K562 (cell line): ENCODE measurements around the gene ABCF2. TPM values are rescaled to one million over a fixed set of nuclear protein-coding genes. Genes with fewer than 3 reads are reported as not detected.
A peak's percentile ranks its signal among the peaks of the same experiment; 100 is the strongest.

Experiments
- CHD7 ChIP-seq: fragments of 200-600 bp; sonication (generic); IDR thresholded peaks from one replicate; pipeline ENCODE4 v1.6.1; 2012; ENCODE audit warnings: mild to moderate bottlenecking, low read depth, low read length, inconsistent platforms
- ELF2 ChIP-seq: fragments of 250-450 bp; sonication (Bioruptor Pico); IDR thresholded peaks from 2 replicates; pipeline ENCODE4 v1.5.0; 2021; ENCODE audit warnings: mild to moderate bottlenecking
- FIP1L1 ChIP-seq: fragments of 200-400 bp; formaldehyde crosslinking; IDR thresholded peaks from 2 replicates; pipeline ENCODE4 v1.6.1; 2018; ENCODE audit warnings: mild to moderate bottlenecking, low read depth, low read length; ENCODE audit not compliant: poor library complexity, severe bottlenecking
- GATAD2A ChIP-seq: fragments of 450-650 bp; IDR thresholded peaks from 2 replicates; pipeline ENCODE4 v1.6.1; 2017
- HOXB6 ChIP-seq: fragments of 250-450 bp; sonication (Bioruptor Pico); IDR thresholded peaks from 2 replicates; pipeline ENCODE4 v1.5.1; 2022; ENCODE audit warnings: mild to moderate bottlenecking, borderline replicate concordance
- NRF1 ChIP-seq, 2 experiments: fragments of 450-650 bp; IDR thresholded peaks in 1 of 2; conservative IDR thresholded peaks in 1 of 2; 2 replicates each; pipeline ENCODE4 v1.6.1; 2014; ENCODE audit warnings: mild to moderate bottlenecking in 2 of 2
- PHF21A ChIP-seq: fragments of 450-650 bp; IDR thresholded peaks from 2 replicates; pipeline ENCODE4 v1.6.1; 2017; ENCODE audit warnings: low read depth, borderline replicate concordance
- SP2 ChIP-seq: IDR thresholded peaks from 2 replicates; pipeline ENCODE4 v1.6.1; 2011; ENCODE audit warnings: mild to moderate bottlenecking, low read depth, low read length, moderate library complexity; ENCODE audit not compliant: poor library complexity, severe bottlenecking; ENCODE audit errors: extremely low read depth
- TFAM ChIP-seq: fragments of 250-450 bp; sonication (Bioruptor Pico); conservative IDR thresholded peaks from 2 replicates; pipeline ENCODE4 v1.5.0; 2021; ENCODE audit warnings: mild to moderate bottlenecking, moderate library complexity
- ZBTB26 ChIP-seq: fragments of 450-650 bp; formaldehyde crosslinking; IDR thresholded peaks from 2 replicates; pipeline ENCODE4 v1.4.0; 2022; ENCODE audit warnings: missing genetic modification characterization
- ZKSCAN3 ChIP-seq: fragments of 250-450 bp; sonication (Bioruptor Pico); IDR thresholded peaks from 2 replicates; pipeline ENCODE4 v1.4.0; 2020
- ZNF124 ChIP-seq: sonication (generic); formaldehyde crosslinking; IDR thresholded peaks from 2 replicates; pipeline ENCODE4 v1.8.1; 2022; ENCODE audit warnings: missing genetic modification reagents
- ZNF280B ChIP-seq: fragments of 250-450 bp; sonication (Bioruptor Pico); IDR thresholded peaks from 2 replicates; pipeline ENCODE4 v1.5.1; 2021; ENCODE audit warnings: mild to moderate bottlenecking
- ZNF79 ChIP-seq: fragments of 250-450 bp; sonication (Bioruptor Pico); IDR thresholded peaks from 2 replicates; pipeline ENCODE4 v1.4.0; 2020; ENCODE audit warnings: low read depth, mild to moderate bottlenecking, moderate library complexity
- polyA plus RNA-seq, 8 experiments: library from polyadenylated mRNA; depleted of rRNA in 4 of 8; stranded (reverse) in 5 of 8; unstranded in 3 of 8; fragments of >200 nt; fragmentation: Nextera tagmentation in 2 of 8; fragmentation: Illumina TruSeq in 1 of 8; extraction: Ambion mirVana in 2 of 8; extraction: Trizol in 1 of 8; gene quantifications; 2 replicates each; pipeline versions ENCODE4 v1.2.1 to v1.2.3, GENCODE V29; 2011 to 2014; ENCODE audit warnings: inconsistent platforms in 1 of 8, missing spikeins in 1 of 8
- total RNA-seq, 7 experiments: library from RNA; depleted of rRNA in 6 of 7; stranded (reverse); fragments of >200 nt in 6 of 7; fragmentation: Illumina TruSeq in 2 of 7; extraction: Trizol in 2 of 7; gene quantifications; 2 replicates each; pipeline versions ENCODE4 v1.2.1 to v1.2.3, GENCODE V29; 2011 to 2021; ENCODE audit warnings: low replicate concordance in 1 of 7

The ABCF2 gene
- total and polyA plus RNA-seq, 9 of the 15 experiments (the other 6 are each of a cell fraction or from before 2014, with no cell fraction given) = 62.1 to 224 (median 113) TPM

GRCh38 chr7:151232091-151232916 is 5.3 kb upstream of the ABCF2 start, which contains the start of gene CHPF2 (continued):
- TF ChIP-seq CHD7 (no peak), NRF1 (conservative IDR thresholded peaks at IDR 0.05 in 1 of 2, IDR thresholded peaks at IDR 0.05 in 1 of 2) (peak; percentile 69 to 78), PHF21A (no peak), ZNF124 (CRISPR knock-in tag) (no peak), FIP1L1 (peak; percentile 79), ELF2 (peak; percentile 89), SP2 (peak; percentile 92), HOXB6 (CRISPR knock-in tag) (no peak), ZKSCAN3 (CRISPR knock-in tag) (no peak), TFAM (CRISPR knock-in tag) (no peak), ZNF79 (CRISPR knock-in tag) (no peak), ZBTB26 (CRISPR knock-in tag) (0 out of 2 replicates have a peak, but pooled peaks have one; percentile 54), ZNF280B (CRISPR knock-in tag) (no peak), GATAD2A (0 out of 2 replicates have a peak, but pooled peaks have one; percentile 29)
